ENCODE data around the gene AMDHD2. TPM values are rescaled to one million over a fixed set of nuclear protein-coding genes. Genes with fewer than 3 reads are reported as not detected.

The AMDHD2 gene
- polyA plus RNA-seq, 1 experiment: 7.7 TPM

- ChIA-PET POLR2A (interaction anchor here (0.5 kb wide), 1 partner anchor 40 kb away, joined by 4 read pairs; no protein-coding TSS in a partner anchor), CTCF (interaction anchor here (0.9 kb wide), 1 partner anchor 14 kb away, joined by 6 read pairs; no protein-coding TSS in a partner anchor)
- H3K9me3 ChIP-seq (ENCODE audit: control insufficient read depth, insufficient read depth, low read length): no peaks in the 10 kb centered on the region
- TF ChIP-seq, protein P1, sequence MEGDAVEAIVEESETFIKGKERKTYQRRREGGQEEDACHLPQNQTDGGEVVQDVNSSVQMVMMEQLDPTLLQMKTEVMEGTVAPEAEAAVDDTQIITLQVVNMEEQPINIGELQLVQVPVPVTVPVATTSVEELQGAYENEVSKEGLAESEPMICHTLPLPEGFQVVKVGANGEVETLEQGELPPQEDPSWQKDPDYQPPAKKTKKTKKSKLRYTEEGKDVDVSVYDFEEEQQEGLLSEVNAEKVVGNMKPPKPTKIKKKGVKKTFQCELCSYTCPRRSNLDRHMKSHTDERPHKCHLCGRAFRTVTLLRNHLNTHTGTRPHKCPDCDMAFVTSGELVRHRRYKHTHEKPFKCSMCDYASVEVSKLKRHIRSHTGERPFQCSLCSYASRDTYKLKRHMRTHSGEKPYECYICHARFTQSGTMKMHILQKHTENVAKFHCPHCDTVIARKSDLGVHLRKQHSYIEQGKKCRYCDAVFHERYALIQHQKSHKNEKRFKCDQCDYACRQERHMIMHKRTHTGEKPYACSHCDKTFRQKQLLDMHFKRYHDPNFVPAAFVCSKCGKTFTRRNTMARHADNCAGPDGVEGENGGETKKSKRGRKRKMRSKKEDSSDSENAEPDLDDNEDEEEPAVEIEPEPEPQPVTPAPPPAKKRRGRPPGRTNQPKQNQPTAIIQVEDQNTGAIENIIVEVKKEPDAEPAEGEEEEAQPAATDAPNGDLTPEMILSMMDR (IDR thresholded peaks at IDR 0.05; ENCODE audit: low read depth, low read length): no peak
- no peak for DNase-seq (ENCODE audit: low read depth, low spot score)
- no peak overlapping the region for H3K27ac ChIP-seq (ENCODE audit: low read depth, low read length)
- H3K4me3 ChIP-seq (ENCODE audit: low read depth, low read length): no peak overlapping the region
- no peaks in the 10 kb centered on the region for H3K27me3 ChIP-seq (ENCODE audit: control insufficient read depth, insufficient read depth, low read length)
Measured at GRCh38 chr16:2486645-2487516, 33.3 kb upstream of the AMDHD2 start.

GRCh38 chr16:2487517-2487842 is 32.7 kb upstream of the AMDHD2 start:
- H3K27me3 ChIP-seq (ENCODE audit: control insufficient read depth, insufficient read depth, low read length): no peaks in the 10 kb centered on the region
- no peak overlapping the region for H3K4me3 ChIP-seq (ENCODE audit: low read depth, low read length)
- no peaks in the 10 kb centered on the region for H3K9me3 ChIP-seq (ENCODE audit: control insufficient read depth, insufficient read depth, low read length)
- no peak overlapping the region for H3K27ac ChIP-seq (ENCODE audit: low read depth, low read length)
- CTCF ChIA-PET: interaction anchor here (4.0 kb wide), 1 partner anchor 14 kb away, joined by 23 read pairs; no protein-coding TSS in a partner anchor
- TF ChIP-seq, protein P1 (IDR thresholded peaks at IDR 0.05; ENCODE audit: low read depth, low read length): no peak
- POLR2A ChIA-PET: no interaction called here
- DNase-seq (ENCODE audit: low read depth, low spot score): no peak

DNA sequence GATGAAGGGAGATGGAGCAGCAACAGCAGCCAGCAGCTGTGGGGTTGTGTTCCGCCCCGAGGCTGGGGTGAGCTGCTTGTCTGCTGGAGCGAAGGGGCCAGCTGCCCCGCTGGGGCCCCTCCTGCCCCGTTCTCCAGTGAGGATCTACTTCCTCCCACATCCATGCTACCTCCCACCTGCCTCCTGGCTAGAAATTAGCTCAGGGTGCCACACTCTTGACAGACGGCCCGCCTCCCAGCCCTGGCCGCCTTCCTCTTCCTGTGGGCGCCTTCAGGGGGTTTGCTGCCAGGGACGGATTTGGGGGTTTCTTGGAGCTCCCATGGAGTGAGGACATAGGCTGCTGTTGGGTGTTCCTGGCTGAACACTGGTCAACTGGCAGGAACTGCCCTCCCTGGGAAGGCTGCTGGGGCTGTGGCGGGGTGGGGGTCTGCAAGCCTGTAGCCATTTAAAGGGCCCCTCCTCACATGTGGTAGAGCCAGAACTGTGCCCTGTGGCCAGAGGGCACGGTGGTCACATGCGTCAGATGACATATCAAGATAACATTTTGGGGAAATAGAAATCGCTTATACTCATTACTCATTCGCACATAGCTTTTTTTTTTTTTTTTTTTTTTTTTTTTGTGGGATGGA is 32.2 kb upstream of the AMDHD2 start:
- no peak overlapping the region for H3K27ac ChIP-seq (ENCODE audit: low read depth, low read length)
- no peaks in the 10 kb centered on the region for H3K27me3 ChIP-seq (ENCODE audit: control insufficient read depth, insufficient read depth, low read length)
- H3K4me3 ChIP-seq (ENCODE audit: low read depth, low read length): no peak overlapping the region
- no peak for DNase-seq (ENCODE audit: low read depth, low spot score)
- TF ChIP-seq, protein P1 (IDR thresholded peaks at IDR 0.05; ENCODE audit: low read depth, low read length): no peak
- ChIA-PET POLR2A (interaction anchor here (0.6 to 0.7 kb wide), 2 partner anchors 333 to 725 kb away, joined by 10 to 11 read pairs; partner anchors contain the start of gene TRAF7), CTCF (interaction anchor here (4.0 kb wide), 1 partner anchor 13 kb away, joined by 23 read pairs; no protein-coding TSS in a partner anchor)
- H3K9me3 ChIP-seq (ENCODE audit: control insufficient read depth, insufficient read depth, low read length): no peaks in the 10 kb centered on the region

DNA sequence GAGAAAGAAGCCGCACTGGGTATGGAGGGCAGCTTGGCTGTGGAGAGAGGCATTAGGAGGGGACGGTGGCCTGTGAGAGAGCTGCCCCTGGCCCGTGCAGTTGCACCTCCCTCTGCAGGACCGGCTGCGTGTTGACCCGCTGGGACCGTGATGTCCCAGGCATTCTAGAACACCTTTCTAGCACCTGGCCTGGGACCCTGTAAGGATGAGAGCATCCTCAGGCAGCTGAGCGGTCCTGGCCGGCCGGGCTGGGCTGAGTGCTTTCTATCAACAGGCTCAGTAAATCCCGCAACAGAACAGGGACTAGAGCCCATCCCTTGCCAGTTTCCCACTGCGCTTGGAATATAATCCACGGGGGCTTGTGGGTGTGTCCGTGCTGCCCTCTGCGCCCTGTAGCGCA is 30.6 kb upstream of the AMDHD2 start:
- ChIA-PET POLR2A (no interaction called here), CTCF (interaction anchor here (4.0 kb wide), 1 partner anchor 11 kb away, joined by 23 read pairs; no protein-coding TSS in a partner anchor)
- Histone ChIP-seq H3K27ac (ENCODE audit: low read depth, low read length) (no peak overlapping the region), H3K9me3 (ENCODE audit: control insufficient read depth, insufficient read depth, low read length) (no peaks in the 10 kb centered on the region), H3K27me3 (ENCODE audit: control insufficient read depth, insufficient read depth, low read length) (no peaks in the 10 kb centered on the region), H3K4me3 (ENCODE audit: low read depth, low read length) (no peak overlapping the region)
- no peak for DNase-seq (ENCODE audit: low read depth, low spot score)
- TF ChIP-seq, protein P1 (IDR thresholded peaks at IDR 0.05; ENCODE audit: low read depth, low read length): no peak

Measured in AG04450 (cell line).